Subcutaneous abdominal adipose tissue (tissue), 5 donors: ENCODE measurements around the gene MIA.
"Not testable (repeated sequence)": the region's sequence is repeated elsewhere in the genome, so short reads cannot be mapped to it uniquely, and the experiment has no call there.

Experiments
- H3K27ac ChIP-seq: one replicate; pipeline ENCODE4 v1.7.0; 2013; ENCODE audit warnings: low read depth, mild to moderate bottlenecking, inconsistent platforms, low read length, moderate library complexity
- H3K27me3 ChIP-seq, 5 donors: one replicate each; pipeline ENCODE4 v1.7.0; 2013; ENCODE audit warnings: low read length in 5 of 5, inconsistent platforms in 1 of 5; ENCODE audit not compliant: control insufficient read depth in 5 of 5, insufficient read depth in 4 of 5
- H3K36me3 ChIP-seq, 5 donors: one replicate each; pipeline ENCODE4 v1.7.0; 2013; ENCODE audit warnings: low read length in 5 of 5; ENCODE audit not compliant: control insufficient read depth in 5 of 5, insufficient read depth in 5 of 5
- H3K4me1 ChIP-seq, 5 donors: one replicate each; pipeline ENCODE4 v1.7.0; 2013; ENCODE audit warnings: low read length in 5 of 5, mild to moderate bottlenecking in 3 of 5, moderate library complexity in 1 of 5; ENCODE audit not compliant: control insufficient read depth in 5 of 5, insufficient read depth in 5 of 5
- H3K4me3 ChIP-seq, 5 donors: one replicate each; pipeline ENCODE4 v1.7.0; 2013; ENCODE audit warnings: low read length in 5 of 5, low read depth in 1 of 5
- H3K9ac ChIP-seq, 5 donors: one replicate each; pipeline ENCODE4 v1.7.0; 2013; ENCODE audit warnings: low read length in 5 of 5, mild to moderate bottlenecking in 4 of 5, moderate library complexity in 3 of 5
- H3K9me3 ChIP-seq, 5 donors: one replicate each; pipeline ENCODE4 v1.7.0; 2013; ENCODE audit warnings: low read length in 5 of 5; ENCODE audit not compliant: control insufficient read depth in 5 of 5
- donor health status: healthy.
- donor health status: healthy.
- donor health status: healthy.
- donor health status: healthy.
- donor health status: healthy.

MIA gene

GRCh38 chr19:40777937-40778705 lies 2.8 kb downstream of the MIA start, which contains the start of gene RAB4B:
Gene RAB4B, plus strand, starts transcription at chr19:40778247. Its CDS starts 129 bp downstream, at chr19:40778376.
- H3K36me3 ChIP-seq: peaks cover 0 to 9% (median 4%) of the 10 kb centered on the region in 5 donors
- peak within 1 kb of the TSS; percentile 47 to 93 (median 79) for H3K9ac ChIP-seq
- H3K9me3 ChIP-seq: no peaks in the 10 kb centered on the region
- H3K27ac ChIP-seq: peak within 1 kb of the TSS; percentile 92
- peaks cover 9 to 22% (median 20%) of the 10 kb centered on the region in 5 donors for H3K4me1 ChIP-seq
- H3K4me3 ChIP-seq: peak within 1 kb of the TSS; percentile 77 to 98 (median 87)
- H3K27me3 ChIP-seq: no peaks in the 10 kb centered on the region

- H3K36me3 ChIP-seq: peaks cover 0 to 9% (median 4%) of the 10 kb centered on the region in 5 donors
- H3K9me3 ChIP-seq: no peaks in the 10 kb centered on the region
- peaks cover 9 to 22% (median 20%) of the 10 kb centered on the region in 5 donors for H3K4me1 ChIP-seq
- H3K27me3 ChIP-seq: no peaks in the 10 kb centered on the region
- peak overlapping the region; percentile 77 to 92 (median 87) for H3K4me3 ChIP-seq
- peak overlapping the region; percentile 62 for H3K27ac ChIP-seq
- peak overlapping the region in 4 of 5 donors; percentile 26 to 93 (median 73) for H3K9ac ChIP-seq
Observed at GRCh38 chr19:40778706-40779284, 3.5 kb downstream of the MIA start.

GRCh38 chr19:40780582-40780981 lies 5.3 kb downstream of the MIA start:
- no peaks in the 10 kb centered on the region for H3K9me3 ChIP-seq
- peaks cover 9 to 22% (median 20%) of the 10 kb centered on the region in 5 donors for H3K4me1 ChIP-seq
- H3K27ac ChIP-seq: no peak overlapping the region
- H3K4me3 ChIP-seq: no peak overlapping the region
- peaks cover 0 to 16% (median 10%) of the 10 kb centered on the region in 5 donors for H3K36me3 ChIP-seq
- no peak overlapping the region for H3K9ac ChIP-seq
- H3K27me3 ChIP-seq: no peaks in the 10 kb centered on the region

GRCh38 chr19:40781140-40781539 lies 5.8 kb downstream of the MIA start:
- no peak overlapping the region for H3K9ac ChIP-seq
- H3K4me1 ChIP-seq: peaks cover 9 to 22% (median 20%) of the 10 kb centered on the region in 5 donors
- H3K27ac ChIP-seq: no peak overlapping the region
- no peaks in the 10 kb centered on the region for H3K9me3 ChIP-seq
- peaks cover 0 to 17% (median 10%) of the 10 kb centered on the region in 5 donors for H3K36me3 ChIP-seq
- H3K4me3 ChIP-seq: no peak overlapping the region
- no peaks in the 10 kb centered on the region for H3K27me3 ChIP-seq

- Histone ChIP-seq H3K27ac (no peak overlapping the region), H3K9ac (no peak overlapping the region), H3K27me3 (no peaks in the 10 kb centered on the region), H3K4me3 (no peak overlapping the region), H3K36me3 (peaks cover 0 to 33% (median 23%) of the 10 kb centered on the region in 5 donors), H3K4me1 (peaks cover 3 to 6% (median 6%) of the 10 kb centered on the region in 5 donors), H3K9me3 (no peaks in the 10 kb centered on the region)
Observed at GRCh38 chr19:40783711-40784110, 8.4 kb downstream of the MIA start.

- H3K27me3 ChIP-seq, H3K9ac ChIP-seq, H3K4me1 ChIP-seq, H3K9me3 ChIP-seq, H3K27ac ChIP-seq, H3K4me3 ChIP-seq: not testable (repeated sequence)
- peaks cover 0 to 35% (median 23%) of the 10 kb centered on the region in 5 donors for H3K36me3 ChIP-seq
Observed at GRCh38 chr19:40784146-40784545, 8.8 kb downstream of the MIA start.

GRCh38 chr19:40785526-40785925 lies 10.2 kb downstream of the MIA start:
- Histone ChIP-seq H3K27me3 (no peaks in the 10 kb centered on the region), H3K9me3 (no peaks in the 10 kb centered on the region), H3K9ac (no peak overlapping the region), H3K36me3 (peaks cover 0 to 39% (median 29%) of the 10 kb centered on the region in 5 donors), H3K4me3 (no peak overlapping the region), H3K27ac (no peak overlapping the region), H3K4me1 (no peaks in the 10 kb centered on the region)

GRCh38 chr19:40786060-40787037 lies 11.0 kb downstream of the MIA start:
- Histone ChIP-seq H3K27me3 (no peaks in the 10 kb centered on the region), H3K4me1 (peaks cover 0 to under 1% (median 0%) of the 10 kb centered on the region in 5 donors), H3K9me3 (no peaks in the 10 kb centered on the region), H3K9ac (no peak overlapping the region), H3K36me3 (peaks cover 0 to 42% (median 32%) of the 10 kb centered on the region in 5 donors), H3K27ac (no peak overlapping the region), H3K4me3 (no peak overlapping the region)

- no peak overlapping the region for H3K27ac ChIP-seq
- peaks cover 0 to 45% (median 20%) of the 10 kb centered on the region in 5 donors for H3K36me3 ChIP-seq
- H3K9ac ChIP-seq: no peak overlapping the region
- H3K27me3 ChIP-seq: no peaks in the 10 kb centered on the region
- peaks cover 0 to 19% (median 11%) of the 10 kb centered on the region in 5 donors for H3K4me1 ChIP-seq
- no peak overlapping the region for H3K4me3 ChIP-seq
- H3K9me3 ChIP-seq: no peaks in the 10 kb centered on the region
Observed at GRCh38 chr19:40791349-40791748, 16.0 kb downstream of the MIA start.
